Testis (tissue), 2 donors: ENCODE measurements around the gene IRF2BP1.

Source experiments
- POLR2A ChIP-seq: fragments of 450-650 bp; IDR thresholded peaks from one replicate; pipeline ENCODE4 v1.6.1; 2017; ENCODE audit warnings: antibody characterized with exemption, mild to moderate bottlenecking, moderate library complexity
- TF ChIP-seq, protein P1 (sequence below), 3 experiments: fragments of 450-650 bp in 2 of 3; fragments of 200-600 bp in 1 of 3; sonication (generic) in 1 of 3; IDR thresholded peaks; one replicate each; pipeline ENCODE4 v1.5.1; 2016 to 2019; ENCODE audit warnings: antibody characterized with exemption in 3 of 3, mild to moderate bottlenecking in 2 of 3, moderate library complexity in 1 of 3

DNA sequence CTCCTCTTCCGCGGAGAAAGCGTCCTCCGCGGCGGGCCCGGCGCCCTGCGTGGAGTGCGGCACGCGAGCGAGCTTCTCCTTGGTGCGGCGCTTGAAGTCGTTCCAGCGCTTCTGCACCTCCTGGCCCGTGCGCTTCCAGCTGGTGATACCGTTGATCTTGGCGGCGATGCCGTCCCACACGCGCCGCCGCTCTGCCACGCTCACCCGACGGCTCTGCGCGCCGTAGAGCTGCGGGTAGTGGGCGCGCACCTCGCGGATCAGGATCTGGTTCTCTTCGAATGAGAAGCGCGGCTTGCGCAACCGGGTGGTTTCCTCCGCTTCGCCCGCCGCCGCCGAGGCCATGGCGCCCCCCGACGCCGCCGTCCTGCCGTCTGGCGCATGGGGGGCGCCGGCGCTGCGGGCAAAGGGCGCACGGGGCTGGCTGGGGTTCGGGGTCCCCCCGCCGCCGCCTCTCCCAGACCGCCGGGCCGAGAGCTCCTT is 15.5 kb upstream of the IRF2BP1 start:
- no peak for TF ChIP-seq POLR2A
- TF ChIP-seq, protein P1, sequence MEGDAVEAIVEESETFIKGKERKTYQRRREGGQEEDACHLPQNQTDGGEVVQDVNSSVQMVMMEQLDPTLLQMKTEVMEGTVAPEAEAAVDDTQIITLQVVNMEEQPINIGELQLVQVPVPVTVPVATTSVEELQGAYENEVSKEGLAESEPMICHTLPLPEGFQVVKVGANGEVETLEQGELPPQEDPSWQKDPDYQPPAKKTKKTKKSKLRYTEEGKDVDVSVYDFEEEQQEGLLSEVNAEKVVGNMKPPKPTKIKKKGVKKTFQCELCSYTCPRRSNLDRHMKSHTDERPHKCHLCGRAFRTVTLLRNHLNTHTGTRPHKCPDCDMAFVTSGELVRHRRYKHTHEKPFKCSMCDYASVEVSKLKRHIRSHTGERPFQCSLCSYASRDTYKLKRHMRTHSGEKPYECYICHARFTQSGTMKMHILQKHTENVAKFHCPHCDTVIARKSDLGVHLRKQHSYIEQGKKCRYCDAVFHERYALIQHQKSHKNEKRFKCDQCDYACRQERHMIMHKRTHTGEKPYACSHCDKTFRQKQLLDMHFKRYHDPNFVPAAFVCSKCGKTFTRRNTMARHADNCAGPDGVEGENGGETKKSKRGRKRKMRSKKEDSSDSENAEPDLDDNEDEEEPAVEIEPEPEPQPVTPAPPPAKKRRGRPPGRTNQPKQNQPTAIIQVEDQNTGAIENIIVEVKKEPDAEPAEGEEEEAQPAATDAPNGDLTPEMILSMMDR (IDR thresholded peaks at IDR 0.05): no peak
